H9 (cell line): ENCODE results near the gene TLE5. TPM values are rescaled to one million over a fixed set of nuclear protein-coding genes. Genes with fewer than 3 reads are reported as not detected.

ENCODE experiments used
- DNase-seq: peaks from one replicate; pipeline ENCODE4 v3.0.0-alpha.2; 2017
- H2AFZ ChIP-seq: one replicate; pipeline ENCODE4 v1.6.1; 2013; ENCODE audit warnings: mild to moderate bottlenecking, low read length, control low read depth, moderate library complexity
- H2AK5ac ChIP-seq: 2 replicates; pipeline ENCODE4 v1.6.1; 2013; ENCODE audit warnings: low read length, control low read depth, mixed read lengths; ENCODE audit not compliant: insufficient read length
- H2BK120ac ChIP-seq: one replicate; pipeline ENCODE4 v1.6.1; 2013; ENCODE audit warnings: low read depth, mild to moderate bottlenecking, low read length, control low read depth, inconsistent platforms; ENCODE audit not compliant: poor library complexity, severe bottlenecking
- H2BK12ac ChIP-seq: 2 replicates; pipeline ENCODE4 v1.6.1; 2013; ENCODE audit warnings: low read length, control low read depth, mixed read lengths, low read depth; ENCODE audit not compliant: insufficient read length
- H2BK15ac ChIP-seq: 2 replicates; pipeline ENCODE4 v1.6.1; 2013; ENCODE audit warnings: low read depth, low read length, control low read depth
- H2BK20ac ChIP-seq: one replicate; pipeline ENCODE4 v1.6.1; 2013; ENCODE audit warnings: low read depth, mild to moderate bottlenecking, low read length, control low read depth, inconsistent platforms; ENCODE audit not compliant: poor library complexity, severe bottlenecking
- H2BK5ac ChIP-seq: 2 replicates; pipeline ENCODE4 v1.6.1; 2013; ENCODE audit warnings: low read length, control low read depth, mixed read lengths; ENCODE audit not compliant: insufficient read length
- H3K14ac ChIP-seq: 2 replicates; pipeline ENCODE4 v1.6.1; 2013; ENCODE audit warnings: low read length, control low read depth; ENCODE audit not compliant: insufficient read depth
- H3K18ac ChIP-seq: 2 replicates; pipeline ENCODE4 v1.6.1; 2013; ENCODE audit warnings: low read depth, mild to moderate bottlenecking, mixed read lengths, low read length, control low read depth; ENCODE audit not compliant: insufficient read length
- H3K23ac ChIP-seq: 2 replicates; pipeline ENCODE4 v1.6.1; 2013; ENCODE audit warnings: low read length, control low read depth, mixed read lengths, low read depth; ENCODE audit not compliant: insufficient read length
- H3K23me2 ChIP-seq: 2 replicates; pipeline ENCODE4 v1.6.1; 2013; ENCODE audit warnings: low read depth, mild to moderate bottlenecking, mixed read lengths, low read length, control low read depth; ENCODE audit not compliant: insufficient read length, poor library complexity, severe bottlenecking
- H3K27ac ChIP-seq: 2 replicates; pipeline ENCODE4 v1.5.1; 2013; ENCODE audit warnings: low read length, control low read depth, mixed read lengths, low read depth; ENCODE audit not compliant: insufficient read length
- H3K27me3 ChIP-seq: 2 replicates; pipeline ENCODE4 v1.6.1; 2013; ENCODE audit warnings: low read length, control low read depth, inconsistent platforms; ENCODE audit not compliant: insufficient read depth
- H3K4ac ChIP-seq: 2 replicates; pipeline ENCODE4 v1.6.1; 2013; ENCODE audit warnings: low read depth, mild to moderate bottlenecking, control low read depth, inconsistent platforms, low read length, moderate library complexity
- H3K4me1 ChIP-seq: 2 replicates; pipeline ENCODE4 v1.6.1; 2013; ENCODE audit warnings: low read length, control low read depth, inconsistent platforms; ENCODE audit not compliant: insufficient read depth
- H3K4me2 ChIP-seq: 2 replicates; pipeline ENCODE4 v1.6.1; 2013; ENCODE audit warnings: low read length, control low read depth, mixed read lengths; ENCODE audit not compliant: insufficient read length, insufficient read depth
- H3K56ac ChIP-seq: 2 replicates; pipeline ENCODE4 v1.6.1; 2013; ENCODE audit warnings: low read depth, mild to moderate bottlenecking, mixed read lengths, low read length, control low read depth; ENCODE audit not compliant: insufficient read length
- H3K79me1 ChIP-seq: 2 replicates; pipeline ENCODE4 v1.6.1; 2013; ENCODE audit warnings: low read depth, mild to moderate bottlenecking, moderate library complexity, low read length, control low read depth, inconsistent platforms; ENCODE audit not compliant: insufficient read depth, poor library complexity, severe bottlenecking
- H3K79me2 ChIP-seq: 2 replicates; pipeline ENCODE4 v1.6.1; 2013; ENCODE audit warnings: low read length, control low read depth, inconsistent platforms; ENCODE audit not compliant: insufficient read depth
- H3K9ac ChIP-seq: 2 replicates; pipeline ENCODE4 v1.6.1; 2013; ENCODE audit warnings: low read length, control low read depth, mixed read lengths; ENCODE audit not compliant: insufficient read length; ENCODE audit errors: extremely low read depth
- H3K9me3 ChIP-seq: one replicate; pipeline ENCODE4 v1.6.1; 2013; ENCODE audit warnings: low read depth, low read length, inconsistent platforms; ENCODE audit not compliant: control insufficient read depth
- H3T11ph ChIP-seq: one replicate; pipeline ENCODE4 v1.6.1; 2013; ENCODE audit warnings: mild to moderate bottlenecking, low read length, control low read depth, inconsistent platforms
- H4K20me1 ChIP-seq: one replicate; pipeline ENCODE4 v1.6.1; 2013; ENCODE audit not compliant: control insufficient read depth, insufficient read length, insufficient read depth
- H4K5ac ChIP-seq: 2 replicates; pipeline ENCODE4 v1.6.1; 2013; ENCODE audit warnings: low read depth, mild to moderate bottlenecking, mixed read lengths, low read length, control low read depth; ENCODE audit not compliant: insufficient read length
- H4K8ac ChIP-seq: replicated peaks from 2 replicates; pipeline ENCODE4 v1.6.1; 2013; ENCODE audit warnings: low read length, control low read depth, mixed read lengths, low read depth; ENCODE audit not compliant: insufficient read length
- H4K91ac ChIP-seq: 2 replicates; pipeline ENCODE4 v1.6.1; 2013; ENCODE audit warnings: low read depth, mild to moderate bottlenecking, moderate library complexity, mixed read lengths, low read length, control low read depth; ENCODE audit not compliant: insufficient read length
- H3K27ac Mint-ChIP-seq, 3 experiments: 2 replicates in 2 of 3; 3 replicates in 1 of 3; pipeline ENCODE4 v1.8.0; 2020 to 2021; ENCODE audit warnings: mixed read lengths in 3 of 3, mild to moderate bottlenecking in 1 of 3, moderate library complexity in 1 of 3
- H3K27me3 Mint-ChIP-seq: 2 replicates; pipeline ENCODE4 v1.8.0; 2021; ENCODE audit warnings: low read depth, mild to moderate bottlenecking, moderate library complexity, mixed read lengths
- H3K36me3 Mint-ChIP-seq, 3 experiments: 2 replicates in 2 of 3; 3 replicates in 1 of 3; pipeline ENCODE4 v1.8.0; 2020 to 2021; ENCODE audit warnings: low read depth in 3 of 3, mixed read lengths in 3 of 3; ENCODE audit not compliant: insufficient read depth in 1 of 3
- H3K4me1 Mint-ChIP-seq, 2 experiments: 2 replicates each; pipeline ENCODE4 v1.8.0; 2020; ENCODE audit warnings: mixed read lengths in 2 of 2
- H3K4me3 Mint-ChIP-seq, 2 experiments: 2 replicates in 1 of 2; 3 replicates in 1 of 2; pipeline ENCODE4 v1.8.0; 2020 to 2021; ENCODE audit warnings: mild to moderate bottlenecking in 2 of 2, mixed read lengths in 2 of 2, moderate library complexity in 1 of 2
- H3K9me3 Mint-ChIP-seq, 2 experiments: 2 replicates in 1 of 2; 3 replicates in 1 of 2; pipeline ENCODE4 v1.8.0; 2020; ENCODE audit warnings: mild to moderate bottlenecking in 2 of 2, mixed read lengths in 2 of 2, moderate library complexity in 1 of 2
- WGBS: extraction: QIAGEN DNeasy Blood & Tissue Kit; methylation state at CpG from one replicate; pipeline ENCODE4 v1.1.7; 2013; ENCODE audit warnings: missing lambda C conversion rate, low lambda C conversion rate, mixed read lengths; ENCODE audit not compliant: insufficient read length; ENCODE audit errors: extremely low coverage; 5-methylcytosine and 5-hydroxymethylcytosine counted together
- total RNA-seq: library from RNA; stranded (reverse); gene quantifications from 2 replicates; pipeline ENCODE4 v1.2.1, GENCODE V29; 2021
- TF ChIP-seq, protein P1 (sequence below): fragments of 200-600 bp; sonication (generic); conservative IDR thresholded peaks from 3 replicates; pipeline ENCODE4 v1.8.0; 2021; ENCODE audit warnings: antibody characterized with exemption, mild to moderate bottlenecking

Gene TLE5
- total RNA-seq, 1 experiment from 2014 or later = 221 TPM

DNA sequence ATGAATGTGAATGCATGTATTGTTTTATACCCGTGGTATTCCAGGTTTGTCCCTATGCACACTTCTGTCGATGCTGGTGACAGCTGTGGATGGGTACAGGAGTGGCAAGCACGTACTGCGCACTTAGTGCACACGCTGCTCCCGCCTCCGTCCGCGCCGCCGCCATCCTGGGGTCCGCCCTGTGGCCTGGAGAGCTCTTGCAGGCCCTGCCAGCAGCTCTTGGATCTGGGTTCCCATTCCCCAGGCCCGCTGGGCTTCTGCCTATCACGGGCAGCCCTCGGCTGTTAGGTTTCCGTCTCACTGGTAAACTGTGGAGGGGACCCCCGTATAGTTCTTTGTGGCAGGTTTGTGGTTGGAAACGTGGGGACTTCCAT, 35.8 kb upstream of the TLE5 start:
- no CpG with 5 or more reads among the region's 18 CpGs for WGBS
- H2BK120ac ChIP-seq = no peak overlapping the region
- no peaks in the 10 kb centered on the region for H3K9me3 Mint-ChIP-seq
- H3K23ac ChIP-seq = no peak overlapping the region
- H4K91ac ChIP-seq = no peak overlapping the region
- H4K20me1 ChIP-seq = peaks cover 10% of the 10 kb centered on the region
- no peak overlapping the region for H3K4ac ChIP-seq
- no peak overlapping the region for H2BK12ac ChIP-seq
- no peak overlapping the region for H3K56ac ChIP-seq
- H4K8ac ChIP-seq = no peak overlapping the region
- DNase-seq = no peak
- peaks cover 26% of the 10 kb centered on the region; the same call in 1 of the 2 replicates for H3K79me2 ChIP-seq
- H2BK5ac ChIP-seq = no peak overlapping the region
- no peak overlapping the region for H3T11ph ChIP-seq
- H3K27ac Mint-ChIP-seq = no peak overlapping the region; a peak in 1 of 7 replicates
- H3K4me2 ChIP-seq = no peak overlapping the region
- no peak overlapping the region for H2AFZ ChIP-seq
- no peaks in the 10 kb centered on the region for H3K9me3 ChIP-seq
- H3K14ac ChIP-seq = no peak overlapping the region
- H3K4me3 Mint-ChIP-seq = no peak overlapping the region
- TF ChIP-seq, protein P1, sequence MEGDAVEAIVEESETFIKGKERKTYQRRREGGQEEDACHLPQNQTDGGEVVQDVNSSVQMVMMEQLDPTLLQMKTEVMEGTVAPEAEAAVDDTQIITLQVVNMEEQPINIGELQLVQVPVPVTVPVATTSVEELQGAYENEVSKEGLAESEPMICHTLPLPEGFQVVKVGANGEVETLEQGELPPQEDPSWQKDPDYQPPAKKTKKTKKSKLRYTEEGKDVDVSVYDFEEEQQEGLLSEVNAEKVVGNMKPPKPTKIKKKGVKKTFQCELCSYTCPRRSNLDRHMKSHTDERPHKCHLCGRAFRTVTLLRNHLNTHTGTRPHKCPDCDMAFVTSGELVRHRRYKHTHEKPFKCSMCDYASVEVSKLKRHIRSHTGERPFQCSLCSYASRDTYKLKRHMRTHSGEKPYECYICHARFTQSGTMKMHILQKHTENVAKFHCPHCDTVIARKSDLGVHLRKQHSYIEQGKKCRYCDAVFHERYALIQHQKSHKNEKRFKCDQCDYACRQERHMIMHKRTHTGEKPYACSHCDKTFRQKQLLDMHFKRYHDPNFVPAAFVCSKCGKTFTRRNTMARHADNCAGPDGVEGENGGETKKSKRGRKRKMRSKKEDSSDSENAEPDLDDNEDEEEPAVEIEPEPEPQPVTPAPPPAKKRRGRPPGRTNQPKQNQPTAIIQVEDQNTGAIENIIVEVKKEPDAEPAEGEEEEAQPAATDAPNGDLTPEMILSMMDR = no peak
- H3K27ac ChIP-seq = no peak overlapping the region
- H2BK20ac ChIP-seq = no peak overlapping the region
- H4K5ac ChIP-seq = no peak overlapping the region
- H3K9ac ChIP-seq = no peak overlapping the region
- peaks cover 19% of the 10 kb centered on the region for H3K79me1 ChIP-seq
- H3K18ac ChIP-seq = no peak overlapping the region
- H3K27me3 ChIP-seq = no peaks in the 10 kb centered on the region
- H3K4me1 Mint-ChIP-seq = peaks cover 16 to 20% of the 10 kb centered on the region in 2 experiments; a peak in 3 of 4 replicates
- H3K23me2 ChIP-seq = peaks cover 20% of the 10 kb centered on the region
- H2AK5ac ChIP-seq = no peak overlapping the region
- no peaks in the 10 kb centered on the region; the same call in 1 of the 2 replicates for H3K4me1 ChIP-seq
- H3K36me3 Mint-ChIP-seq = no peaks in the 10 kb centered on the region
- no peaks in the 10 kb centered on the region for H3K27me3 Mint-ChIP-seq
- no peak overlapping the region for H2BK15ac ChIP-seq
